Kidney (tissue), 14 donors: ENCODE measurements around the gene ACOD1. TPM values are rescaled to one million over a fixed set of nuclear protein-coding genes. Genes with fewer than 3 reads are reported as not detected.

ENCODE experiments used
- DNase-seq, 5 donors: peaks; one replicate each; pipeline ENCODE4 v3.0.0-alpha.2; 2013 to 2020
- FAIRE-seq: peaks from 2 replicates; lab custom pipeline; 2012; peaks lifted over from hg19 to GRCh38; lab: Jason Lieb, UNC
- H3K27ac ChIP-seq, 2 donors: one replicate each; pipeline ENCODE4 v1.7.0; 2013; ENCODE audit warnings: low read depth in 2 of 2, low read length in 2 of 2, inconsistent platforms in 1 of 2
- H3K27me3 ChIP-seq: one replicate; pipeline ENCODE4 v1.7.1; 2013; ENCODE audit warnings: low read length, inconsistent platforms; ENCODE audit not compliant: control insufficient read depth, insufficient read depth
- H3K36me3 ChIP-seq, 3 donors: one replicate each; pipeline versions ENCODE4 v1.7.0 to v1.7.1; 2013; ENCODE audit warnings: low read length in 3 of 3, control low read depth in 1 of 3, inconsistent platforms in 1 of 3; ENCODE audit not compliant: insufficient read depth in 3 of 3, control insufficient read depth in 2 of 3
- H3K4me1 ChIP-seq, 3 donors: one replicate each; pipeline versions ENCODE4 v1.7.0 to v1.7.1; 2013; ENCODE audit warnings: low read length in 3 of 3, inconsistent platforms in 1 of 3, low read depth in 1 of 3; ENCODE audit not compliant: control insufficient read depth in 2 of 3, insufficient read depth in 2 of 3
- H3K4me3 ChIP-seq, 3 donors: one replicate each; pipeline versions ENCODE4 v1.7.0 to v1.8.1; 2013; ENCODE audit warnings: low read length in 3 of 3, control low read depth in 1 of 3, inconsistent platforms in 1 of 3
- H3K9ac ChIP-seq, 3 donors: one replicate each; pipeline versions ENCODE4 v1.7.0 to v1.7.1; 2013; ENCODE audit warnings: low read length in 3 of 3, control low read depth in 1 of 3, inconsistent platforms in 1 of 3
- H3K9me3 ChIP-seq, 3 donors: one replicate each; pipeline versions ENCODE4 v1.7.0 to v1.7.1; 2013; ENCODE audit warnings: low read length in 3 of 3, control low read depth in 1 of 3, inconsistent platforms in 1 of 3; ENCODE audit not compliant: control insufficient read depth in 2 of 3, insufficient read depth in 1 of 3
- CTCF ChIP-seq: IDR thresholded peaks from 3 replicates; pipeline ENCODE4 v1.5.1; 2012; ENCODE audit warnings: mild to moderate bottlenecking, moderate library complexity, borderline replicate concordance; ENCODE audit not compliant: insufficient read depth; ENCODE audit errors: extremely low read depth
- intact Hi-C: fragments of 100-400 bp; cut with DNase I; formaldehyde crosslinking; loops from one replicate; pipeline ENCODE4 v1.11.1; 2022
- polyA plus RNA-seq: library from polyadenylated mRNA; stranded (reverse); fragments of 350-450 nt; fragmentation: Illumina TruSeq; extraction: RNeasy Lipid Tissue Mini Kit (QIAGEN cat#74804); gene quantifications from one replicate; pipeline ENCODE4 v1.2.3, GENCODE V29; 2014; ENCODE audit warnings: low read depth, low replicate concordance; ENCODE audit not compliant: insufficient read depth
- total RNA-seq: library from RNA; stranded (reverse); fragmentation: NEBNext Ultra II Directional; extraction: Animal tissue kit (Norgen Biotek cat#: 25700); gene quantifications from one replicate; pipeline ENCODE4 v1.2.1, GENCODE V29; 2021
- donor health status: control.
- donor health status: control.
- donor health status: control.
- donor health status: control.
- donor health status: control.
- donor health status: DM: yes; HTN: yes; CAD: no.
- donor health status: Normal renal cell carcinoma (clear cell type).

ACOD1 gene
- total and polyA plus RNA-seq, 2 donors from 2014 or later, result not detected

DNA sequence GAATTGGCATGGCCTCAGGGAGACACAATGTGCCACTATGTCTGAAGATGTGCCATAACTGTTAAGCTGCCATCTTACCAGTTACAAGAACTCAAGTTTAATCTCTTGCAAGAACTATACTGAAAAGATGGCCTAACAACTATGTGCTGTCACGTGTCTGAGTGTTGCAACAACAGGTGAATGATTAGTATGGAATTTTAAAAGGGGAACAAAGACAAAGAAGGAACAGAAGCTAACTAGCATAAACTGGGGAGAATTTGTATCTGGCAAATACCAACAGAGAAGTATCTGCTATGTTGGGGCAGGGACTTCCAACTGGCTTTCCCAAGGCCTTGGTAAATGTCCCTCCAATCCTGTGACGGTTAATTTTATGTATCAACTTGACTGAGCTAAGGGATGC is 11.5 kb upstream of the ACOD1 start:
- Histone ChIP-seq H3K9me3 (no peaks in the 10 kb centered on the region), H3K36me3 (no peaks in the 10 kb centered on the region), H3K27me3 (no peaks in the 10 kb centered on the region), H3K4me1 (no peaks in the 10 kb centered on the region), H3K27ac (no peak overlapping the region), H3K4me3 (no peak overlapping the region), H3K9ac (no peak overlapping the region)
- intact Hi-C loops, result no loop called here
- no peak for TF ChIP-seq CTCF
- DNase-seq (no peak), FAIRE-seq (no peak)

- FAIRE-seq, result no peak
- Histone ChIP-seq H3K36me3 (no peaks in the 10 kb centered on the region), H3K9ac (no peak overlapping the region), H3K27ac (no peak overlapping the region), H3K4me3 (no peak overlapping the region), H3K4me1 (no peaks in the 10 kb centered on the region), H3K9me3 (no peaks in the 10 kb centered on the region), H3K27me3 (no peaks in the 10 kb centered on the region)
- TF ChIP-seq CTCF, result no peak
- DNase-seq, result no peak
- intact Hi-C loops, result no loop called here
Observed at GRCh38 chr13:76937281-76937820, 11.0 kb upstream of the ACOD1 start.

DNA sequence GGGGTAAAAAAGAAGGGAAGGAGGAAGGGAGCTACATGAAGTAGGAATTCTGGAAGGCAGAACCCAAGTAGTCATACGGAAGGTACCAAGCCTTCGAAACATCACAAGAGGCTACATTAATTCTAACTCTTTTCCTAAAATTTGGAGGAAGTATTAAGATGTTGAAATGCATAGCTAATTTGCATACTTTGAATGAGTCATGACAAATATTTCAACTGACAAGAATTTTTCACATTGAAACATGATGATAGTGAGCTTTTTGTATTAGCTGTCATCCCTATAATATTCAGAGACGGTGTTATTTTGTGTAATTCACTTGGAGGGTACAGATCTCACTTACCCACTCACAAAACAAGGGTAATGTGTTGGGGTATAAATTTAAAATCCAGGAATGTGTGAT is 9.1 kb upstream of the ACOD1 start:
- Histone ChIP-seq H3K4me1 (no peaks in the 10 kb centered on the region), H3K27me3 (no peaks in the 10 kb centered on the region), H3K36me3 (no peaks in the 10 kb centered on the region), H3K4me3 (no peak overlapping the region), H3K9me3 (no peaks in the 10 kb centered on the region), H3K27ac (no peak overlapping the region), H3K9ac (no peak overlapping the region)
- TF ChIP-seq CTCF, result no peak
- FAIRE-seq (no peak), DNase-seq (no peak)
- intact Hi-C loops, result no loop called here

- FAIRE-seq (no peak), DNase-seq (no peak)
- H3K36me3 ChIP-seq, result no peaks in the 10 kb centered on the region
- H3K9ac ChIP-seq, result no peak overlapping the region
- no peak for TF ChIP-seq CTCF
- H3K27me3 ChIP-seq, result no peaks in the 10 kb centered on the region
- no peak overlapping the region for H3K27ac ChIP-seq
- H3K4me3 ChIP-seq, result no peak overlapping the region
- no peaks in the 10 kb centered on the region for H3K9me3 ChIP-seq
- intact Hi-C loops, result no loop called here
- no peaks in the 10 kb centered on the region for H3K4me1 ChIP-seq
Observed at GRCh38 chr13:76942363-76942762, 5.9 kb upstream of the ACOD1 start.
